Measurements from ENCODE around the gene DYNLT2B.
"Not testable (repeated sequence)": the region's sequence is repeated elsewhere in the genome, so short reads cannot be mapped to it uniquely, and the experiment has no call there.

Gene DYNLT2B

GRCh38 chr3:196317687-196318467, at the start of gene DYNLT2B:
Gene DYNLT2B, minus strand, starts transcription at chr3:196318240. Its CDS starts 88 bp downstream, at chr3:196318152.
- peak; percentile 46 to 78 for DNase-seq (ENCODE audit: extremely low read depth in 1 of 2, low read depth in 1 of 2)

DNA sequence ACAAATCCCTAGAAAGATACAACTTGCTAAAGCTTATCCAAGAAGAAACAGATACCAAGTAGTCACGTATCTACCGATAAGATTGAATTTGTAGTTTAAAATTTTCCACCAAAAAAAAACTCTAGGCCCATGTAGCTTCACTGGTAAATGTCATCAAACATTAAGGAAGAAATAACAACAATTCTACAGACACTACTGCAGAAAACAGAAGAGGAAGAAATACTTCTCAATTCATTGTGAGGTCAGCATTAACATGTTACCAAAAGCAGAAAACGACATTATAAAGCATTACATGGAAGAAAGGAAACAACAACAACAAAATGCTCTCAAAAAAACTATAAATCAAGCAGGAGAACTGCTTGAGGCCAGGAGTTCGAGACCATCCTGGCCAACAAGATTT, 47.7 kb upstream of the DYNLT2B start:
- DNase-seq (ENCODE audit: extremely low read depth in 1 of 2, low read depth in 1 of 2): no peak

DNA sequence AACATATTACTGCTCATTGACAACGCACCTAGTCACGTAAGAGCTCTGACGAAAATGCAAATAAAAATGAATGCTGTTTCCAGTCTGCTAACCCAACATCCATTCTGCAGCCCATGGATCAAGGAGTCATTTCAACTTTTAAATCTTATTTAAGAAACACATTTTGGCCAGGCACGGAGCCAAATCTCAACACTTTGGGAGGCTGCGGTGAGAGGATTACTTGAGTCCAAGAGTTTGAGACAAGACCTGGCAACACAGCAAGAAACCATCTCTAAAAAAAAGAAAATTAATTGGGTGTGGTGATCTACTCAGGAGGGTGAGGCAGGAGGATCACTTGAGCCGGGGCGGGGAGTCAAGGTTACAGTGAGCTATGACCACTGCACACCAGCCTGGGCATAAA, 42.5 kb upstream of the DYNLT2B start:
- no peak for DNase-seq (ENCODE audit: extremely low read depth in 1 of 2, low read depth in 1 of 2)

GRCh38 chr3:196358540-196358939, 40.5 kb upstream of the DYNLT2B start:
- DNase-seq (ENCODE audit: extremely low read depth in 1 of 2, low read depth in 1 of 2): not testable (repeated sequence)

GRCh38 chr3:196357905-196358304, 39.9 kb upstream of the DYNLT2B start:
- no peak for DNase-seq (ENCODE audit: extremely low read depth in 1 of 2, low read depth in 1 of 2)

DNA sequence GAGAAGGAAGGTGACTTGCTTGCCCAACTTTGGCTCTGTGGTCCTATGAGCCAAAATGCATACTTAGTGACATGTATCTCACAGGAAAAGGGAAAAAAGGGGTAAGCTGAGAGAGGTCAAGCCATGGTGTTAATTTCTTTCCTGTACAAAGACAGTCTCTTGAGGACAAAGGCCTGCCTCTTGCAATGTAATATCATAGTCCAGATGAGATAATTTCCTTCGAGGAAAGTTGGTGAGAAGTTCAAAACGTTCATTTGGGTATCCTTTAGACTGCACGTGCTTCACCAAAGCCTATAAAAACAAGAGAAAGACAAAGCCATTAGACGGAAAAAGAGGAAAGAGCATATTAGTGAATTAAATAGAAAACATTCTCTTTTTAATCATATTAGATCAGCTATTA, 38.5 kb upstream of the DYNLT2B start:
- no peak for DNase-seq (ENCODE audit: extremely low read depth in 1 of 2, low read depth in 1 of 2)

GRCh38 chr3:196355668-196356067, 37.6 kb upstream of the DYNLT2B start:
- no peak for DNase-seq (ENCODE audit: extremely low read depth in 1 of 2, low read depth in 1 of 2)

DNA sequence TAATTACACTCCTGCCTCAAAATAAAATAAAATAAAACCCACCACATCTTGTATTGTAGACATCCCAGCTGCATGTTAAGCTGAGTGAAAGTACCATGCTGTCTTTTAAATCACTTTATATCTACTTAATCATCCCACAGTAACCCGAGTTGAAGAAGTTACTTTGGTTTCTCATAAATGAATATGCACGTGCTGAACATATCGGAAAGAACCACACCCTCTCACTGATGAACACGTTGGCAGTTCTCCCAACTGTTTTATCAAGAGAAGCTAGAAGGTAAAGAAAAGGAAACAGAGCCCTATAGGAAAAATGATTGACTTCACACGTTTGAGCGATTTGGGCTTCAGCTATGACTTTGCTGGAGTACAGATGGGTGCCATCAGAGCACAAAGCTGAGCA, 36.1 kb upstream of the DYNLT2B start:
- no peak for DNase-seq (ENCODE audit: extremely low read depth in 1 of 2, low read depth in 1 of 2)

- DNase-seq (ENCODE audit: extremely low read depth in 1 of 2, low read depth in 1 of 2): no peak
Observed at GRCh38 chr3:196351541-196351940, 33.5 kb upstream of the DYNLT2B start.

DNA sequence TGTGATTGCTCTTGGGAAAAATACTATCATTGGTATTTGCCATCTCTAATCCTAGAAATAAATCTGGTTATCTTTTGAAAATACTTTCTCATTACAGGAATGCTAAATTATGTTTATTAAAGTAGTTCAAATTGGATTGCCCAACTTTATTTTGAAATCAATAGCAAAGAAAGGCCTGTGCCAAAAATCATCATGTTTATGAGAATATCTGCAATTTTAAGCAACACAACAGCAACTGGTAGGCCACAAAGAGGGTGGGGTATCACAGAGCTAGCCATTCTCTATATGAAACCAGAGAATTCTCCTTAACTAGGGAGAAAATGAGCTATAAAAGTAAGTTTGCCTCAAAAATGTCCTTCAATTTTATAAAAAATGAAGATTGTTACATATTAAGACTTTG, 32.0 kb upstream of the DYNLT2B start:
- no peak for DNase-seq (ENCODE audit: extremely low read depth in 1 of 2, low read depth in 1 of 2)

GRCh38 chr3:196348698-196349097, 30.7 kb upstream of the DYNLT2B start:
- no peak for DNase-seq (ENCODE audit: extremely low read depth in 1 of 2, low read depth in 1 of 2)

- DNase-seq (ENCODE audit: extremely low read depth in 1 of 2, low read depth in 1 of 2): no peak
Observed at GRCh38 chr3:196344663-196345062, 26.6 kb upstream of the DYNLT2B start.

GRCh38 chr3:196343917-196344316, 25.9 kb upstream of the DYNLT2B start:
- not testable (repeated sequence) for DNase-seq (ENCODE audit: extremely low read depth in 1 of 2, low read depth in 1 of 2)

DNA sequence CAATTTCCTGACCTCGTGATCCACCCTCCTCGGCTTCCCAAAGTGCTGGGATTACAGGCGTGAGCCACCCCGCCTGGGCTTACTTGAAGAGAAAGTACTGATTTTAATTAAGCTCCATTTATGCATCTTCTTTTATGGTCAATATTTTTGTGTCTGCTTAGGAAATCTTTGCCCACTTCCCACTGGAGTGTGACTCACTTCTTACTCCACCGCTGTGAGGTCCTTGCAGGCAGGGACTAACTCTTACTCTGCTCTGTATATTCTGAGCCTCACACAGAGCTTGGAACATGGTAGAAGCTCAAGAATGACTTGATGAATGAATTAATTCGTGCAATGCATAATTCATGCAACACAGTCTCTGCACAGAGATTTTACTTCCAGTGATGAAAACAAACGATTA, 23.1 kb upstream of the DYNLT2B start:
- DNase-seq (ENCODE audit: extremely low read depth in 1 of 2, low read depth in 1 of 2): no peak

- no peak for DNase-seq (ENCODE audit: extremely low read depth in 1 of 2, low read depth in 1 of 2)
Observed at GRCh38 chr3:196340466-196340865, 22.4 kb upstream of the DYNLT2B start.

DNA sequence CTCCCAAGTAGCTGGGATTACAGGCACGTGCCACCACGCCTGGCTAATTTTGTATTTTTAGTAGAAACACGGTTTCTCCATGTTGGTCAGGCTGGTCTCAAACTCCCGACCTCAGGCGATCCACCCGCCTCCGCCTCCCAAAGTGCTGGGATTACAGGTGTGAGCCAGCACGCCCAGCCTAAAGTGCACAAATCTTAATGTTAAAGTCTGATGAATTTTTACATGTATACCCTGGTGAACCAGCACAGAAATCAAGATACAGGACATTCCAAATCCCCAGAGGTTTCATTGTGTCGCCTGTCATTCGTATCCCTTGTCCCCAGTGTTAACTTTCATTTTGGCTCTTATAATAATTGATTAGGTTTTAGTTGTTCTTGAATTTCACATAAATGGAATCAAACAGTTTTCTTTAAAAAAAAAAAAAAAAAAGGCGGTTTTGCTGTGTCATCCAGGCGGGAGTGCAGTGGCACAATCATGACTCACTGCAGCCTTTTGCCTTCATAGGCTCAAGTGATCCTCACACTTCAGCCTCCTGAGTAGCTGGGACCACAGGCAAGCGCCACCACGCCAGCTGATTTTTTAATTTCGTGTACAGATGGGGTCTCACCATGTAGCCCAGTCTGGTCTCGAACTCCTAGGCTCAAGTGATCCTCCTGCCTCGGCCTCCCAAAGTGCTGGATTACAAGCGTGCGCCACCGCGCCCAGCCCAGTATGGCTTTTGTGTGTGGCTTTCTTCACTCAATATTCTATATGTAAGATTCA, 21.6 kb upstream of the DYNLT2B start:
- DNase-seq (ENCODE audit: extremely low read depth in 1 of 2, low read depth in 1 of 2): no peak

DNA sequence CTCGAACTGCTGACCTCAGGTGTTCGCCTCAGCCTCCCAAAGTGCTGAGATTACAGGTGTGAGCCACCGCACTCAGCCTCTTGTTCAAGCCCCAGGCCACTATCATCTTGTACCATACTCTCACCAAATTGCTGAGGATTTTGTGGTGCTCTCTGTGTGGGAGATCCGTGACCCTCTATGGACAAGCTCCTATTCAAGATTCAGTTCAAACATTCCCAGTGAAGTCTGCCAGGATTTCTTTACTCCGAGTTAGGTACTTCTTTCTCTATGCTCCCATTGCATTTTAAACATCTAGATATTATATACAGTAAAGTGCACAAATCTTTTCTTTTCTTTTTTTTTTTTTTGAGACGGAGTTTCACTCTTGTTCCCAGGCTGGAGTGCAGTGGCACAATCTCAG, 21.0 kb upstream of the DYNLT2B start:
- DNase-seq (ENCODE audit: extremely low read depth in 1 of 2, low read depth in 1 of 2): no peak

GRCh38 chr3:196336319-196337145, 18.5 kb upstream of the DYNLT2B start:
- no peak for DNase-seq (ENCODE audit: extremely low read depth in 1 of 2, low read depth in 1 of 2)

- no peak for DNase-seq (ENCODE audit: extremely low read depth in 1 of 2, low read depth in 1 of 2)
Observed at GRCh38 chr3:196335503-196335948, 17.5 kb upstream of the DYNLT2B start.

DNA sequence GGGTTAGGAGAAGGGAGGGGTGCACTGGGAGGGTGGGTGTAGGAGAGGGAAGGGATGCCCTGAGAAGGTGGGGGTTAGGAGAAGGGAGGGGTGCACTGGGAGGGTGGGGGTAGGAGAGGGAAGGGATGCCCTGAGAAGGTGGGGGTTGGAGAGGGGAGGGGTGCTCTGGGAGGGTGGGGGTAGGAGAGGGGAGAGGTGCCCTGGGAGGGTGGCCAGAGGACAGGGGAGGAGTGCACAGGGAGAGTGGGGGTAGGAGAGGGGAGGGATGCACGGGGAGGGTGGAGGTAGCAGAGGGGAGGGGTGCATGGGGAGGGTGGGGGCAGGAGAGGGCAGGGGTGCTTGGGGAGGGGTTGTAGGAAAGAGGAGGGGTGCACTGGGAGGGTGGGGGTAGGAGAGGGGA, 16.9 kb upstream of the DYNLT2B start:
- DNase-seq (ENCODE audit: extremely low read depth in 1 of 2, low read depth in 1 of 2): no peak

DNA sequence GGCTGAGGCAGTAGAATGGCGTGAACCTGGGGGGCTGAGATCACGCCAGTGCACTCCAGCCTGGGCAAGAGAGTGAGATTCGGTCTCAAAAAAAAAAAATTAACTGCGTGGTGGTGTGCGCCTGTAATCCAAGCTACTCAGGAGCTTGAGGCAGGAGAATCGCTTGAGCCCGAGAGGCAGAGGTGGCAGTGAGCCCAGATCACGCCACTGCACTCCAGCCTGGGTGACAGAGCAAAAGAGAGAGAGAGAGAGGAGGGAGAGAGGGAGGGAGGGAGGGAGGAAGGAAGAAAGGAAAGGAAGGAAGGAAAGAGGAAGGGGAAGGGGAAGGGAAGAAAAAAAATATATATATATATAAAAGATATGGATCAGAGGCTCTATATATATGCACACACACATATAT, 14.1 kb upstream of the DYNLT2B start:
- no peak for DNase-seq (ENCODE audit: extremely low read depth in 1 of 2, low read depth in 1 of 2)

All from activated CD8-positive, alpha-beta memory T cell treated with anti-CD3 and anti-CD28 coated beads for 1 hour (primary cell).